Activated naive CD4-positive, alpha-beta T cell treated with anti-CD3 and anti-CD28 coated beads, Interleukin-2, amount 10 ng/mL, durations not matched to agents 7 days and 5 days (primary cell): Measurements from ENCODE around the gene WNT9B.

ENCODE experiments used
- CTCF ChIA-PET: fragments of 350-600 bp; sonication (Branson Sonifier 250); formaldehyde crosslinking; loops from one replicate; lab custom pipeline; 2021; ENCODE audit warnings: antibody characterized with exemption; lab: Charles Lee
- DNase-seq: peaks from one replicate; pipeline ENCODE4 v3.0.0-alpha.2; 2020
- H3K27ac Mint-ChIP-seq: one replicate; pipeline ENCODE4 v1.8.0; 2021; ENCODE audit warnings: mild to moderate bottlenecking, moderate library complexity, mixed read lengths
- H3K27me3 Mint-ChIP-seq: one replicate; pipeline ENCODE4 v1.8.0; 2021; ENCODE audit warnings: mild to moderate bottlenecking, mixed read lengths
- H3K36me3 Mint-ChIP-seq: one replicate; pipeline ENCODE4 v1.8.0; 2021; ENCODE audit warnings: mixed read lengths
- H3K4me1 Mint-ChIP-seq: one replicate; pipeline ENCODE4 v1.8.0; 2021; ENCODE audit warnings: mixed read lengths
- H3K4me3 Mint-ChIP-seq: one replicate; pipeline ENCODE4 v1.8.0; 2021; ENCODE audit warnings: mild to moderate bottlenecking, moderate library complexity, mixed read lengths
- H3K9me3 Mint-ChIP-seq: one replicate; pipeline ENCODE4 v1.8.0; 2021; ENCODE audit warnings: mixed read lengths

WNT9B gene

GRCh38 chr17:46929413-46929812 lies 78.0 kb downstream of the WNT9B start:
- CTCF ChIA-PET, result no interaction called here
- no peak overlapping the region for H3K4me3 Mint-ChIP-seq
- H3K27ac Mint-ChIP-seq, result no peak overlapping the region
- peaks cover 38% of the 10 kb centered on the region for H3K4me1 Mint-ChIP-seq
- no peaks in the 10 kb centered on the region for H3K27me3 Mint-ChIP-seq
- peaks cover 50% of the 10 kb centered on the region for H3K36me3 Mint-ChIP-seq
- DNase-seq, result no peak
- no peaks in the 10 kb centered on the region for H3K9me3 Mint-ChIP-seq

DNA sequence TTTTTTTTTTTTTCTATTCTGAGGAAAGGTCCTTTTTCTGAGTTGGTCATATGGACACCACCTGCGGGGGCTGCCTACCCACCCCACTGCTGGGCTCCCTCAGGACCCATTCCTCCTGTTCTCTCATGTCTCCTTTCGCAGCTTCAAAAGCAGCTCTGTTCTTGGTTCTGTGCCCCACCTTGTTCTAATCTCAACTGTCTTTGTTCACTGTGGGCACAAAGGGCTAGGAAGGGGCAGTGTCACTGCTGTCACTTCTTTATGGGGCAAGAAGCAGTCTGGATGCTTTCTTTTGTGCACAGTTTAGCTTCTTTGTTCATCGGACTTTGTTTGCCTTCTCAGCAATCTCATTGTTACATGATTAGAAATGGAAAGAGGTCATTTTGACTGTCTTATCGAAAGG lies 78.7 kb downstream of the WNT9B start:
- H3K36me3 Mint-ChIP-seq, result peaks cover 55% of the 10 kb centered on the region
- peaks cover 33% of the 10 kb centered on the region for H3K4me1 Mint-ChIP-seq
- H3K9me3 Mint-ChIP-seq, result no peaks in the 10 kb centered on the region
- no peak overlapping the region for H3K27ac Mint-ChIP-seq
- no peak overlapping the region for H3K4me3 Mint-ChIP-seq
- CTCF ChIA-PET, result no interaction called here
- no peak for DNase-seq
- H3K27me3 Mint-ChIP-seq, result no peaks in the 10 kb centered on the region

DNA sequence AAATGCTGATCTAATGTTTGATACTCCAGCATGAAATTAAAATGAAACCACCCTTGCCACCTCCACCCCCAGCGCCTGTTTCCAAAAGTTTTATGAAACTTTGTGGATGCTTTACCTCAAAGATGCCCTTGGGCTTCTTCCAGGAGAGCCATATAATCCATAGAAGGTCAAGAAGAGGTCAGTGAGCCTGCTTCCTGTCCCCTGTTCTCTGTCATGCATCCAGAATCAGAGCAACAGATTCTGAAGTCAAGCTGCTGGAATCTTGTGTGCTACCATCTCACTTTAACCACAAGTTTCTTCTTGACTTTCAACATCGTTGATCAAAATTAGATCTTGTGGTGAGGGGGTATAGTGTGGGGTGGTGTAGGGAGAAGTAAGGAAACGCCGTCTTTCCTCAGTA lies 80.2 kb downstream of the WNT9B start:
- no peaks in the 10 kb centered on the region for H3K9me3 Mint-ChIP-seq
- no peak overlapping the region for H3K4me3 Mint-ChIP-seq
- H3K27me3 Mint-ChIP-seq, result no peaks in the 10 kb centered on the region
- no peak for DNase-seq
- peaks cover 20% of the 10 kb centered on the region for H3K4me1 Mint-ChIP-seq
- peaks cover 57% of the 10 kb centered on the region for H3K36me3 Mint-ChIP-seq
- no peak overlapping the region for H3K27ac Mint-ChIP-seq
- CTCF ChIA-PET, result no interaction called here

DNA sequence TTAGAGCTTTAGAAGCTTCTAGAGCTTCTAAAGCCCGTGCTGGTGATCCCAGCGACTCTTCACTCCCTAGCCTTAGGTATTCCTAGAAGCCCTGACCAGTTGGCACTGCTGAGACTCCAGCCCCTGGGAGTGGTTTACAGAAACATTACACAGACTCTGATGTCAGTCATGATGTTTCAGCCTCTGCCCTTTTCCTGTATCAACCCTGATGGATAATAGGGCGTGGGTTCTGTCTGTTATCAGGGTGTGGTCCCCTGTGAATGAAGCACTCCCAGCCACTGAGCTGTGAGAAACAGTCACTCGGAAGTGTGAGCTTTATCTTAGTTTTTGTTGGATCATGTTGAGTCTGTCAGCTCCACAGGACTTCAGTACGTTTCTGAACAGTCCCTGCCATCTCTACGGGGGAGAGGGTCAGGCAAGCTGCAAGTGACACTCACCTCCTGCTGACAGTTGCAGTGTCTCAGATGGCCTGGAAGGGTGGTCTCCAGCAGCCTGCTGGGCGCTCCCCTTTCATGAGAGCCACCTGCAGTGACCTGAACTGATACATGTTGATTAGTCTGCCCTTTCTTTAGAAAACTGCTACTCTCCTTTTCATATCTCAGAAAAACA lies 84.4 kb downstream of the WNT9B start:
- no peak overlapping the region for H3K4me3 Mint-ChIP-seq
- no peak overlapping the region for H3K27ac Mint-ChIP-seq
- no peaks in the 10 kb centered on the region for H3K9me3 Mint-ChIP-seq
- no peak for DNase-seq
- peaks cover 68% of the 10 kb centered on the region for H3K36me3 Mint-ChIP-seq
- no peaks in the 10 kb centered on the region for H3K4me1 Mint-ChIP-seq
- no peaks in the 10 kb centered on the region for H3K27me3 Mint-ChIP-seq
- CTCF ChIA-PET, result interaction anchor here (1.0 kb wide), 1 partner anchor 12 kb away, joined by 3 read pairs; no protein-coding TSS in a partner anchor
